ENCODE measurements around the gene TAF3.

Gene TAF3

GRCh38 chr10:7876541-7877127 lies 58.3 kb downstream of the TAF3 start:
- Mint-ChIP-seq H3K4me3 (no peak overlapping the region), H3K4me1 (ENCODE audit: low read depth) (peaks cover 5% of the 10 kb centered on the region), H3K36me3 (ENCODE audit: low read depth) (no peaks in the 10 kb centered on the region), H3K27me3 (no peaks in the 10 kb centered on the region), H3K27ac (no peak overlapping the region), H3K9me3 (no peaks in the 10 kb centered on the region)
- intact Hi-C loops (cut with micrococcal nuclease): no loop called here

- Mint-ChIP-seq H3K27ac (no peak overlapping the region), H3K27me3 (no peaks in the 10 kb centered on the region), H3K9me3 (no peaks in the 10 kb centered on the region), H3K36me3 (ENCODE audit: low read depth) (no peaks in the 10 kb centered on the region), H3K4me3 (no peak overlapping the region), H3K4me1 (ENCODE audit: low read depth) (no peaks in the 10 kb centered on the region)
- intact Hi-C loops (cut with micrococcal nuclease): no loop called here
Measured at GRCh38 chr10:7881119-7881518, 62.8 kb downstream of the TAF3 start.

GRCh38 chr10:7886056-7886455 lies 67.8 kb downstream of the TAF3 start:
- Mint-ChIP-seq H3K9me3 (no peaks in the 10 kb centered on the region), H3K4me1 (ENCODE audit: low read depth) (no peaks in the 10 kb centered on the region), H3K27me3 (no peaks in the 10 kb centered on the region), H3K36me3 (ENCODE audit: low read depth) (no peaks in the 10 kb centered on the region), H3K4me3 (no peak overlapping the region), H3K27ac (no peak overlapping the region)
- intact Hi-C loops (cut with micrococcal nuclease): no loop called here

DNA sequence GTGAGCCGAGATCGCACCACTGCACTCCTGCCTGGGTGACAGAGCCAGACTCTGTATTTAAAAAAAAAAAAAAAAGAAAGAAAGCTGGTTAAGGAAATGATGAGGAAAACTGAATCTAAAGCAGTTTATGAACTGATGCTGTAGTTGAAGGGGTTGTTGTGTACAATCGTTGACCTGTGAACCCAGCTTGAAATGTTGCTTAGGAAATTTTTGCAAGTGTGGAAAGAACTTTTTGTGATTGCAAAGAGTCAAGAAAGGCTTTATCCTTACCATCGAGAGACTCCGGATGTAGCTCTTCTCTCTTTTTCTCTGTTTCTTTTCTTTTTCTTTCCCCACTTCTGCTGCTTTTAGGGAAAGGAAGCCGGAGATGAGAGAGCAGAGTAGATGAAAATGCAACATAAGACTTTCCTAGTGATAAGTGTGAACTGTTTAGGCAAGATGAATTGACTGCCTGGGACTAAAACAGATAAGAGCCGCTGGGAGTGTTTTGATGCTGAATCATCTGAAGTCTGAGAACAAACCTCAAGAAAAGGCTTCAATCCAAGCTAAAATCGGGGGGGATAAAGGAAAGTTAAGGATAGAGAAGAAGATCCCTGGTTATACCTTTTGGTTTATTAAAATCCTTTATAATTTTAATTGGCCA lies 69.0 kb downstream of the TAF3 start:
- Mint-ChIP-seq H3K9me3 (no peaks in the 10 kb centered on the region), H3K36me3 (ENCODE audit: low read depth) (no peaks in the 10 kb centered on the region), H3K27me3 (no peaks in the 10 kb centered on the region), H3K27ac (no peak overlapping the region), H3K4me3 (no peak overlapping the region), H3K4me1 (ENCODE audit: low read depth) (no peaks in the 10 kb centered on the region)
- intact Hi-C loops (cut with micrococcal nuclease): no loop called here

- no peak overlapping the region for H3K4me3 Mint-ChIP-seq
- H3K4me1 Mint-ChIP-seq (ENCODE audit: low read depth): no peaks in the 10 kb centered on the region
- H3K9me3 Mint-ChIP-seq: no peaks in the 10 kb centered on the region
- no peaks in the 10 kb centered on the region for H3K27me3 Mint-ChIP-seq
- no peaks in the 10 kb centered on the region for H3K36me3 Mint-ChIP-seq (ENCODE audit: low read depth)
- intact Hi-C loops (cut with micrococcal nuclease): no loop called here
- H3K27ac Mint-ChIP-seq: no peak overlapping the region
Measured at GRCh38 chr10:7889947-7890542, 71.7 kb downstream of the TAF3 start.

GRCh38 chr10:7890781-7891180 lies 72.5 kb downstream of the TAF3 start:
- Mint-ChIP-seq H3K27ac (no peak overlapping the region), H3K36me3 (ENCODE audit: low read depth) (no peaks in the 10 kb centered on the region), H3K27me3 (no peaks in the 10 kb centered on the region), H3K4me1 (ENCODE audit: low read depth) (no peaks in the 10 kb centered on the region), H3K4me3 (no peak overlapping the region), H3K9me3 (no peaks in the 10 kb centered on the region)
- intact Hi-C loops (cut with micrococcal nuclease): no loop called here

GRCh38 chr10:7891634-7892033 lies 73.3 kb downstream of the TAF3 start:
- Mint-ChIP-seq H3K9me3 (no peaks in the 10 kb centered on the region), H3K4me1 (ENCODE audit: low read depth) (no peaks in the 10 kb centered on the region), H3K27ac (no peak overlapping the region), H3K36me3 (ENCODE audit: low read depth) (peaks cover 7% of the 10 kb centered on the region), H3K27me3 (no peaks in the 10 kb centered on the region), H3K4me3 (no peak overlapping the region)
- intact Hi-C loops (cut with micrococcal nuclease): no loop called here

DNA sequence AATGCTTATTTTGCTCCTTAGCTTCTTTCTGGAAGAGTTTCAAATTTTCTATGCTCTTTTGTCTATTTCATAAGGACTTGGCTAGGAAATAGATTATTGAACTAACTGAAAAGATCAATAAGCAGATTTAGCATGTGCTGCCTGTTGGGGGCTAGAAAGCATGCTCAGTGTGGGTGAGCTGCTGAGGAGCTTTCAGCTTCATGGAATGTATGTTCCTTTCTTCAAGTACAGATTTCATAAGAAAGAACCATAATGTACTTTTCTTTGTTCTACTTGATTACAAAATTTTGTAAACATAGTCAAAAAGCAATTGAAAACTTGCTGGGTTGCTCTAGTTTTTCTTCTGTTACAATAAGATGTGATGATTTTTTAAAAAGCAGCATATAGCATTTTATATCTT lies 73.8 kb downstream of the TAF3 start:
- Mint-ChIP-seq H3K4me1 (ENCODE audit: low read depth) (no peaks in the 10 kb centered on the region), H3K27ac (no peak overlapping the region), H3K9me3 (no peaks in the 10 kb centered on the region), H3K4me3 (no peak overlapping the region), H3K36me3 (ENCODE audit: low read depth) (peaks cover 12% of the 10 kb centered on the region), H3K27me3 (no peaks in the 10 kb centered on the region)
- intact Hi-C loops (cut with micrococcal nuclease): no loop called here

DNA sequence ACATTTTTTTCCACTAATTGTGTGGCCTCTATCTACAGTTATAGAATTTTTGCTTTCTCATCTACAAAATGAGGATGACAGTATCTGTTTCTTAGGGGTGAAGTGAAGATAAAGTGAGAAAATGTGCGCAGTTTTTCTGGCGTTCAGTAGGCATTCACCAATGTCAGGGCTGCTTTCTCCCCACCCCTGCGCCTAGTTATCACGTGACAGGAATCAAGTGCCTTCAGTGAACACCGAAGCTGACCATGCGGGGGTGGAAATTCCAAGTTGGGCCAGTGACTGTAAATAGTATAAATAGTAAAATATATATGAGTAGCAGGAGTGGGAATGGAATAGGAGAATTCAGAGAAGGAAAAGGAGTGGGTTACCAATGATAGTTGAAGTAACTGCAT lies 77.4 kb downstream of the TAF3 start:
- H3K4me3 Mint-ChIP-seq: no peak overlapping the region

GRCh38 chr10:7896297-7896696 lies 78.0 kb downstream of the TAF3 start:
- H3K36me3 Mint-ChIP-seq (ENCODE audit: low read depth): peaks cover 35% of the 10 kb centered on the region
- H3K27ac Mint-ChIP-seq: no peak overlapping the region
- no peaks in the 10 kb centered on the region for H3K27me3 Mint-ChIP-seq
- no peak overlapping the region for H3K4me3 Mint-ChIP-seq
- intact Hi-C loops (cut with micrococcal nuclease): no loop called here
- H3K4me1 Mint-ChIP-seq (ENCODE audit: low read depth): no peaks in the 10 kb centered on the region
- no peaks in the 10 kb centered on the region for H3K9me3 Mint-ChIP-seq

More for the DNA sequence above, 77.4 kb downstream of the TAF3 start:
- H3K27ac Mint-ChIP-seq: no peak overlapping the region
- no peaks in the 10 kb centered on the region for H3K4me1 Mint-ChIP-seq (ENCODE audit: low read depth)
- no peaks in the 10 kb centered on the region for H3K9me3 Mint-ChIP-seq
- intact Hi-C loops (cut with micrococcal nuclease): no loop called here
- no peaks in the 10 kb centered on the region for H3K27me3 Mint-ChIP-seq
- H3K36me3 Mint-ChIP-seq (ENCODE audit: low read depth): peaks cover 35% of the 10 kb centered on the region

DNA sequence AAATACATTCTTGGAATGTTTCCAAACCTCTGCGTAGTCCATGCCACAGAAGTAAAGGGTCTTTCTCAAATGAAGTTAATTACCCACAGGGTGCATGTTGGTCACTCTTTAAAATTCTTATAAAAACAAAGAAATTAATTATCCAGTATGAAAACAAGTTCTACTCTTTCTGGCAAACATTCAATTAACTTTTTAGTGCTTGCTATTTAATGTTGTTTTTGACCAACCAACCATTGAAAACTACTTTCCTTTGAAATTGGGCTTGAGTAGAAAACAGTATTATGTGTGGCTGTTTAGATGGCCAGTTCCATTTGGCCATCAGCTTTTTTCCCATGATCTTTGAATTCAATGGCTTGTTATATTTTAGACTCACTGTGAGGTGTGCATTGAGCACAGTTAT lies 83.0 kb downstream of the TAF3 start:
- intact Hi-C loops (cut with micrococcal nuclease): no loop called here
- Mint-ChIP-seq H3K9me3 (no peaks in the 10 kb centered on the region), H3K4me1 (ENCODE audit: low read depth) (no peaks in the 10 kb centered on the region)

DNA sequence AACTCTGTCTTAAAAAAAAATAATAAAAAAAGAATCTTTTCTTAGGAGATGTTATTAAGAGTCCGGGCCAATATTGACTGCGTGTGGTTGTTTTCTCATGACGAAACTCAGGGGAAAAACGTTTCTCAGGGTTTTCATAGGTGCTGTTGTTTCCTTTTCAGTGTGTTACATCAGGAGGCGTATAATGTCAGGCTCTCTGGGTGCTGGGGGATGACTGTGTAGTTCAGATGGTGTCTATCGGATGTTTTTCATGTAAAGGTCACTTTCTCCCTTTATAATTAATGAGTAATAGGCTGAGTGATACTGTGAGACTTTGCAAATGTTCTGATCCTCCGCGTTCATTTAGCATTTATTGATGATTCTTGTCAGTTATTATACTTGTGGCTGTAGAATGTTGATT lies 84.1 kb downstream of the TAF3 start:
- Mint-ChIP-seq H3K4me3 (no peak overlapping the region), H3K36me3 (ENCODE audit: low read depth) (peaks cover 25% of the 10 kb centered on the region), H3K27ac (no peak overlapping the region), H3K4me1 (ENCODE audit: low read depth) (no peaks in the 10 kb centered on the region), H3K9me3 (no peaks in the 10 kb centered on the region), H3K27me3 (no peaks in the 10 kb centered on the region)
- intact Hi-C loops (cut with micrococcal nuclease): no loop called here

More for the DNA sequence above, 83.0 kb downstream of the TAF3 start:
- Mint-ChIP-seq H3K27ac (no peak overlapping the region), H3K36me3 (ENCODE audit: low read depth) (peaks cover 37% of the 10 kb centered on the region), H3K4me3 (no peak overlapping the region), H3K27me3 (no peaks in the 10 kb centered on the region)

GRCh38 chr10:7903851-7904250 lies 85.5 kb downstream of the TAF3 start:
- Mint-ChIP-seq H3K27me3 (no peaks in the 10 kb centered on the region), H3K27ac (no peak overlapping the region), H3K4me1 (ENCODE audit: low read depth) (no peaks in the 10 kb centered on the region), H3K9me3 (no peaks in the 10 kb centered on the region), H3K36me3 (ENCODE audit: low read depth) (peaks cover 14% of the 10 kb centered on the region), H3K4me3 (no peak overlapping the region)
- intact Hi-C loops (cut with micrococcal nuclease): no loop called here

- H3K36me3 Mint-ChIP-seq (ENCODE audit: low read depth): peaks cover 6% of the 10 kb centered on the region
- no peaks in the 10 kb centered on the region for H3K27me3 Mint-ChIP-seq
- intact Hi-C loops (cut with micrococcal nuclease): no loop called here
- H3K4me1 Mint-ChIP-seq (ENCODE audit: low read depth): no peaks in the 10 kb centered on the region
- no peaks in the 10 kb centered on the region for H3K9me3 Mint-ChIP-seq
- H3K27ac Mint-ChIP-seq: no peak overlapping the region
- no peak overlapping the region for H3K4me3 Mint-ChIP-seq
Measured at GRCh38 chr10:7906128-7906527, 87.8 kb downstream of the TAF3 start.
